GM20000 (cell line): ENCODE results near the gene HDGF.

ENCODE experiments used
- DNase-seq: peaks from one replicate; pipeline ENCODE4 v3.0.0; 2012; ENCODE audit warnings: low spot score
- TF ChIP-seq, protein P1 (sequence below): IDR thresholded peaks from 2 replicates; pipeline ENCODE4 v1.5.1; 2012; ENCODE audit warnings: mild to moderate bottlenecking, control low read depth; ENCODE audit errors: extremely low read depth, missing control alignments

The HDGF gene

DNA sequence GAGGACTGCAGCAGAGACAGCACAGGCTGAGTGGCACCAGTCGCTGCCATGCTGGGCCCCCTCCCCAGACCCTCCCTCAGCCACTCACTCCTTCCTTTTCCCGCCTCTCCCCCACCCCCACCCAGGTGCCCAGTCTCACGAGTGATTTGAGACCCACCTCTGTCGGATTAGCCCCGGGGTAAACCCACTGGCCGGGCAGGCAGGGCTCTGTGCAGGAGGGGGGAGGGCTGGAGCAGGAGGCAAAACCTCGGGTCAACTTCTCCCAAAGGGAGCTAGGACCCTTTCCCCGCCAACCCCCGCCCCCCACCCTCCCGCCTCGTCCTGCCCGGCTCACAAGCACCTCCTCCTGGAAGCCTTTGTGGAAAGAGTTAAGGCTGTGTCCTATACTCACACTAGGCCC is 7.1 kb downstream of the HDGF start:
- TF ChIP-seq, protein P1, sequence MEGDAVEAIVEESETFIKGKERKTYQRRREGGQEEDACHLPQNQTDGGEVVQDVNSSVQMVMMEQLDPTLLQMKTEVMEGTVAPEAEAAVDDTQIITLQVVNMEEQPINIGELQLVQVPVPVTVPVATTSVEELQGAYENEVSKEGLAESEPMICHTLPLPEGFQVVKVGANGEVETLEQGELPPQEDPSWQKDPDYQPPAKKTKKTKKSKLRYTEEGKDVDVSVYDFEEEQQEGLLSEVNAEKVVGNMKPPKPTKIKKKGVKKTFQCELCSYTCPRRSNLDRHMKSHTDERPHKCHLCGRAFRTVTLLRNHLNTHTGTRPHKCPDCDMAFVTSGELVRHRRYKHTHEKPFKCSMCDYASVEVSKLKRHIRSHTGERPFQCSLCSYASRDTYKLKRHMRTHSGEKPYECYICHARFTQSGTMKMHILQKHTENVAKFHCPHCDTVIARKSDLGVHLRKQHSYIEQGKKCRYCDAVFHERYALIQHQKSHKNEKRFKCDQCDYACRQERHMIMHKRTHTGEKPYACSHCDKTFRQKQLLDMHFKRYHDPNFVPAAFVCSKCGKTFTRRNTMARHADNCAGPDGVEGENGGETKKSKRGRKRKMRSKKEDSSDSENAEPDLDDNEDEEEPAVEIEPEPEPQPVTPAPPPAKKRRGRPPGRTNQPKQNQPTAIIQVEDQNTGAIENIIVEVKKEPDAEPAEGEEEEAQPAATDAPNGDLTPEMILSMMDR, result no peak
- DNase-seq, result no peak

DNA sequence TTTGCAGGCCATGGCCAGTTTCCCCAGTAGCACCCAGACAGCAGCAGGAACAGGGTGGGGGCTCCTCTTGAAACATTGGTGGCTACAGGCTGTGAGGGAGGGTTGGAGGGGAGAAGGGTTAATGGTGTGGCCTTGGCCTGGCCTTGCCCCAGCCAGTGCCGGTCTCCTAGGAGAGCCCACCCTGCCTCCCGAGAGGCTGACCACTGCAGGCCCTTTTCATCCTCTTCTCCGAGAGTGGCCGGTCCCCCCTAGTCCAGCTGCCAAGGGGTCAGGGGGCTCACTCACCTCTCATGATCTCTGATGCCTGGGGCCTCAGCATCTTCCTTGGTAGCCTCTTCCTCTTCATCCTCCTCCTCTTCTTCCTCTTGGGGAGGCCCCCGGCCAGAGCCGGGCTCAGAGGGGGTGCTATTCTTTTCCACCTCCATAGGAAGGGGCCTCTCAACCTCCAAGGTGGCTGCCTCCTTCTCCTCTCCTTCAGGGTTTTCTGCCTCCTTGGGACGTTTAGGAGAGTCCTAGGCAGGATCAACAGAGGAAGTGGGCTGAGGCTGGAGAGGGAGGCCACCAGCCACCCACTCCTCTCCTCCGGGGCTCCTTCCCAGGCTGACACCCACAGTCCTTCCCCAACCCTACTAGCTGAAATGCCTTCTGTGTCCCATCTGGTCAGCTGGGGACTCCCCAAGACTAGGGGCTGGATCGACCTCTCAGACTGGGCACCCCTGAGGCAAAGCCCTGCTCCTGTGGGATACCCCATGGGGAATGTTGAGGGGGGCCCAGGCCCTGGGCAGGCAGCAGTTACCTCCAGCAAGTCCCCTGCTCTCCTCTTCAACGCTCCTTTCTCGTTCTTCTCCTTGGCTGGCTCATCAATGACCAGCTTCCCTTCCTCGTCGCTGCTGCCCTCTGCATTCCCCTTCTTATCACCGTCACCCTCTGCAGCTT is 7.8 kb downstream of the HDGF start:
- DNase-seq, result no peak
- TF ChIP-seq, protein P1, result no peak

DNA sequence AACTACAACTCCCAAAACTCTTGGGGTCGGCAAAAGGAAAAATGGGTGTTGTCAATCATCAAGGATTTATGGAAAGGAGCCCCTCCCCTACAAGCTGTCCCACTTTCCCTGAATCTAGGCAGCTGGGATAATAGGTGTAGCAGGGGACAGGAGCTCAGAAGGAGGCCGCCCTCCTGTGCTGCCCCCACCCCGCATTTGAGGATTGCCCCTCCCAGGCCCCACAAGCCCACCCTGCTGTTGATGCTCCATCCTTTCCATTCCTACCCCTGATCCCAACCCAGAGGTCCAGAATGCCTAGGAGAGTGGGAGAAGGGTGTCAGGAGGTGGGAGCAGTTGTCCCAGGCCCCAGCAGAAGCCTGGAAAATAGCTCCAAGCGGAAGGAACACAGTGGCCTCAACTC is 8.7 kb downstream of the HDGF start:
- no peak for DNase-seq
- TF ChIP-seq, protein P1, result no peak

DNA sequence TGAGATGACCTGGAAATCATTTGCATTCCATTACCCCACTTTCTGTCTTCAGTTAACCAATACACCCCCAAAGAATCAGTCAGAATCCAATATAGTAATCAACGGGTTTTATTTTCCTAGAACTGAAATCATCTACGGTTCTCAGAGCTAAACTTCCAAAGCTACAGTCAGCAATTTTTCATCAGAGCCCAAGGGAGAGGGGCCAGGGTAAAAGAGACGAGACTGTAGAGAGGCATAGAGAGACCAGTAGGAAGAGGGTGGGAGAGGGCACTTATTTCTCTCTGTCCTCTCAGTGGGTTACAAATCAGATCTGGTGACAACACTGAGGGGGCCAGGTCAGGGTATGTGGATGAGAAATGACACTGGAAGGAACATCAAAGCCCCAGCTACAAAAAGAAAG is 9.5 kb downstream of the HDGF start:
- TF ChIP-seq, protein P1, result no peak
- DNase-seq, result no peak

DNA sequence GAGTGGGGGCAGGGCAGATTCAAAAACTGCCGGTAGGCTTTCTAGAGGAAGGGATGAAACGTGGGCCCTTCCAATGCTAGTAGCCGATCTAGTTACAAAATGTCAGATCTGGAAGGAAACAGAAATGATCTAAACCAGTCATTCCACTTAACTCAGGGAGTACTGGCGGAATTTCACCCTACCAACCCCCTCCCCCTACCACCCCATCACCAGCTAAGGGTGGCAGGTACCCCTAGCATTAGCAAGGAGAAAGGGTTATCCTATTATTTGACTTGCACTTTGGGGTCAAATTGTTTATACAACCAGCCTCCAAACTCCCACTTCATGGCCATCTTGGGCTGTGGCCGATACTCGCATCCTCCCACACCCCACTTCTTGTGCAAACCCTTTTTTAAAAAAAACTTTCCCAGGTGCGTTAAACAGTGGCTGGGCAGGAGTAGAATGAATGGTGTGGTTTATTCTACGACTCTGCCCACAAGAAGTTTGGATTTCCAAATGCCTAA is 9.9 kb downstream of the HDGF start:
- TF ChIP-seq, protein P1, result no peak
- no peak for DNase-seq

DNA sequence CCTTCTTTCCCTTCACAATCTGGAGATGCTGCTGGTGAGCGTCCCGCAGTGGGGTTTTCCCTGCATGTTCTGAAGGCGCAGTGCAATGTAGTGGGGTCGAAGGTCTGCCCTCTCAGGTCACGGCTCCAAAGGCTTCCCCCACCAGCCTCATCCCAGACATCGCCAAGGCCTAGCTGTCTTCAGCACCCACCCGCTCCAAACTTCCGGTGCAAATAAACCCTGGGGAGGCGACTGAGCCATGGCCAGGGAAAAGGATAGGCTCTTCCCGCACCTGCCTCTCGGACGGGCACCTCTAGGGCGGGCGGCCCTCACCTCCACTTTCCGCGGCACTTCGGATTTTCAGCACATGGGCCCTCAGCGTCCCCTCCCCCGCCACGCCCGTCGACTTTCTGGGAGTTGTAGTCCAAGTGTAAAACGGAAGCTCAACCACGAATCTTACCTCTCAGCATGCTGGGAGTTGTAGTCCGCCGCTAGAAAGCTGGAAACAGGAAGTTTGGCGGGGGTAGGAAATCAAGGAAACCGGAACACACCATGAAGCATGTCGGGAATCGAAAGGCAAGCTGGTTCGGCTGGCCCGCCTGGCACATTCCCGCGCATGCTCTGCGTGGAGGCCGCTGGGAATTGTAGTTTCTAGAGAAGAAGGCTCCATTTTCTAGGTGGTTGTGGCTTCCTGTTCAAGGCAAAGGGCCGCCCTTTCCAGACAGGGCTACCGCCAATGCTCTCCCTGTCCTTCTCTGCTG is 10.6 kb downstream of the HDGF start, which contains the start of gene MRPL24:
MRPL24 (minus strand) TSS at position 348 of the 740 bp plus-strand sequence. CDS start 2,384 bp downstream, outside the sequence.
- TF ChIP-seq, protein P1, result no peak
- peak; percentile 93 for DNase-seq
